ENCODE measurements around the gene B3GALT5.
"Not testable (repeated sequence)": the region's sequence is repeated elsewhere in the genome, so short reads cannot be mapped to it uniquely, and the experiment has no call there.

Gene B3GALT5, protein sequence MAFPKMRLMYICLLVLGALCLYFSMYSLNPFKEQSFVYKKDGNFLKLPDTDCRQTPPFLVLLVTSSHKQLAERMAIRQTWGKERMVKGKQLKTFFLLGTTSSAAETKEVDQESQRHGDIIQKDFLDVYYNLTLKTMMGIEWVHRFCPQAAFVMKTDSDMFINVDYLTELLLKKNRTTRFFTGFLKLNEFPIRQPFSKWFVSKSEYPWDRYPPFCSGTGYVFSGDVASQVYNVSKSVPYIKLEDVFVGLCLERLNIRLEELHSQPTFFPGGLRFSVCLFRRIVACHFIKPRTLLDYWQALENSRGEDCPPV

GRCh38 chr21:39612233-39613040 lies at the start of gene B3GALT5:
B3GALT5 (plus strand) TSS chr21:39612940; CDS start chr21:39660560, 47,620 bp downstream.
- no peak for DNase-seq (ENCODE audit: low read depth in 2 of 2)

- no peak for DNase-seq (ENCODE audit: low read depth in 2 of 2)
Observed at GRCh38 chr21:39564200-39564599, 48.5 kb upstream of the B3GALT5 start.

DNA sequence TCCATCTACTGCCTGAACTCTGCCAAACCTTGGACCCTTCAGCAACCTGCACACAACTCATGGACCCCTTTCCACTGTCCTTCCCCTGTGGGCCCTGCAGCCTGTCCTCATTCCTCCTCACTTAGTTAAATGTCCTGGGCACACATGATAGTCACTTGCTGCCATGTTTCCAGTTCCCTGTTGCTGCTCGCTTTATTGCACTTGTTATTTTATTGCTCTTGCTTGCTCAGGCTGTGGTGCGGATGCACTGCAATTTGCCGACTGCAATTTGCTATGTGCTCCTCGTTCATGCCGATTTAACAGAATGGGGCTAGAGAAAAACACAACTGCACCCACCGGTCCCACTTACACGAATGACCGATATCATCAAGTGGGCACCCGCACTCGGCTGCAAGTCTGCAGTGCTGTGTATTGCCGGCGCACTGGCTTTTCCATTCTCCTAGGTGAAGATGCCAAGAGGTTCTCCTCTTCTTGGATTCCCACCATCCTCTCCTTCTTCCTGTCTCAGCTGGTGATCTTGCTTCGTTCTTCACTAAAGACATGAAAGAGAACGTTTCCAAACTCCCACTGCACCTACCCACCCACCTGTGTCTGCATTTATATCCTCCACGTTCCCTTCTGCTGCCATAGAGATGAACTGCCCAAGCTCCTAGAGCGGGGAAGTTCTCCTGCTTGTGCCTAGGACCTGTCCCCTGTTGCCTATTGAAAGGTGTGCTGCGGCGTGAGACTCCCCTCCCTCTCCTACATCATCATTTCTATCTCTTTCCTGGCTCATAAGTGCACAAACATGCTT lies 45.4 kb upstream of the B3GALT5 start:
- DNase-seq (ENCODE audit: low read depth in 2 of 2): no peak

DNA sequence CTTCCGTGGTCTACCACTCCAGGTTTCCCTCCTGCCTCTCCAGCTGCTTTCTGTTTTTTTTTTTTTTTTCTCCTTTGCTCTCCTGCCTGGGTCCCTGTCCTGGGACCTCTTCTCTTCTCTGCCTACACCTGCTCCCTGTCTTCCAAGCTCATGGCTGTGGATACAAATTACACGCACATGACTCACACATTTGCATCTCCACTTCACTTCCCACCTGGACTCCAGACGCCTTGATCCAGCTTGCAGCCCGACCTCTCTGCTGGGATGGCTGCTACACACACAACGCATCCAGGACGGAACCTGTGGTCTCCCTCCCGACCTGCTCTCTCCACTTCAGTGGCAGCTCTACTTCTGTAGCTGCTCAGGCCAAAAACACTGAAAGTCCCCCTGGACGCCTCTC lies 44.4 kb upstream of the B3GALT5 start:
- DNase-seq (ENCODE audit: low read depth in 2 of 2): no peak

DNA sequence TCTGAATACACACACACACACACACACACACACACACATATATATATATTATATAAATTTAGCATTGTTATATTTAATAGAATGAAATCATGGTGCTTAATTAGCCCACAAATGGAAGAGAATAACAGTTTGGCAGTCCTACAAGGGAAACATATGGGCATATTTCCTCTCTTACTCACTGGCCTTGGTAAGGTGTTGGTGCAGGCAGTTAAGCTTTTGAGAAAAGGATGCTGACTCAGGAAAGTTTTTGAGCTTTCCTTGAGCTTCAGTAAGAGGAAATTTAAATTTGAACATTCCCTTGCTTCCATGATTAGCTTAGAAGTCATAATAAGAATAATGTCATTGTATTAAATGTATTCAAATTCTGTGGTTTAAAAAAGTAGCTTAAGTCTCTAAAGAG lies 37.0 kb upstream of the B3GALT5 start:
- DNase-seq (ENCODE audit: low read depth in 2 of 2): no peak

- DNase-seq (ENCODE audit: low read depth in 2 of 2): no peak
Observed at GRCh38 chr21:39576518-39577128, 36.1 kb upstream of the B3GALT5 start.

DNA sequence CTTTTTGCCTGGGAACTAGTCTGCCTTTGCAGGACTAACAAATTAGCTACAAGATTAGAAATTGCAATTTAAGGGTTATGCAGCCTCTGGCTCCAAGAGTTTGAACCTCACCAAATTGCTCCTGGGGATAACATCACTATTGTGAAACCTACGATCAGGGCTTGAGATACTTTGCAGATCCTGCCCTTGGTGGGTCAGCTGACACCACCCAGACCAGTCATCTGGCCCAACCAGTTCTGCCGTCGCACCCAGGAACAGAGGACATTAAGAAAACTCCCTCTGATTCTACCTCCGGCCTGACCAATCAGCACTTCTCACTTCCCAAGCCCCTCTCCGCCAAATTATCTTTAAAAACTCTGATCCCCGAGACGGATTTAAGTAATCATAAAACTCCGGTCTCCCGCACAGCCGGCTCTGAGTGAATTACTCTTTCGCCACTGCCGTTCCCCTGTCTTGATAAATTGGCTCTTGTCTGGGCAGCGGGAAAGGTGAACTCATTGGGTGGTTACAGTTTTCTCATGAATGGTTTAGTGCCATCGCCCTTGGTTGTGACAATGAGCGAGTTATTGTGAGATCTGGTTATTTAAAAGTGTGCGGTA lies 32.9 kb upstream of the B3GALT5 start:
- DNase-seq (ENCODE audit: low read depth in 2 of 2): no peak

DNA sequence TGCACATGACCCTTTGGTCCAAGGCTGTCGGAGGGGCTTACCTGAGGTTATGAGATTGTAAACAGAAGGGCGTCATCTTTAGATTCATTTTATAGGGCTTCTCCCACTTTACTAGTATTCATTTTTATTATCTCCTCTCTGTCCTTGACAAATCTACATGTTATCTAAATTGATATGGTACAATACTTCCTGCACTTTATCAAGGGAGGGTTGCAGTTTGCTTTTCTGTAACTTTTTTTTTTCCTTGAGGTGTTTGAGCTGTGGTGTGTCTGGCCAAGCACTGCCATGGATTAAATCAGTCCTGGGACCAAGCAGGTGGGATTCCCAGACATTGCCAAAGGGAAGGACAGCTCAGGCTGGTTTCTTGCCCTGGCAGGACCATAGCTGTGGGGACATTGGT lies 32.0 kb upstream of the B3GALT5 start:
- DNase-seq (ENCODE audit: low read depth in 2 of 2): no peak

GRCh38 chr21:39581414-39581813 lies 31.3 kb upstream of the B3GALT5 start:
- DNase-seq (ENCODE audit: low read depth in 2 of 2): no peak

DNA sequence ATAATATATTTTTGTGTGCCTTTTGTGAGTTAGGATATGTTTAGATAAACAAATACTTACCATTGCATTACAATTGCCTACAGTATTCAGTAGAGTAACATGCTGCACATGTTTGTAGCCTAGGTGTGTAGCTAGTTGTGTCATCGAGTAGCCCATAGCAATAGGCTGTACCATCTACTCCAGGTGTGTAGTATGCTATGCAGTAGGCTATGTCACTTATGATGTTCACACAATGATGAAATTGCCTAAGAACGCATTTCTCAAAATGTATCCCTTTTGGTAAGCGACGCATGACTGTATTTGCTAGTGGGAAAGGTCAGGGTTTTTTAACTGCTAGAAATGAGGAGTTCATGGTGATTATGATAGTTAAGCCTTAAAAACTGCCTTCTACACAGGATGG lies 30.0 kb upstream of the B3GALT5 start:
- DNase-seq (ENCODE audit: low read depth in 2 of 2): no peak

DNA sequence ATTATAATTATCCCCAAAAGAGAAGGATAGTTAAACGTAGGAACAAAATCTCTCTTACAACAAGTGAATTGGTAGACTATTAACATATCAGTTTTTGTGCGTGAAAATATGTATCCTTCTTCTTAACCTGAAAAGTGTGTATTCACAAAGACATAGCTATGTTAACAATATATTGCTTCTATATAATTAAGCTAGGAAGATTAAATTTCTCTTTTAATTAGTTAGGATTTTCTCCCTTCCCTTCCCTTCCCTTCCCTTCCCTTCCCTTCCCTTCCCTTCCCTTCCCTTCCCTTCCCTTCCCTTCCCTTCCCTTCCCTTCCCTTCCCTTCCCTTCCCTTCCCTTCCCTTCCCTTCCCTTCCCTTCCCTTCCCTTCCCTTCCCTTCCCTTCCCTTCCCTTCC lies 29.2 kb upstream of the B3GALT5 start:
- not testable (repeated sequence) for DNase-seq (ENCODE audit: low read depth in 2 of 2)

- no peak for DNase-seq (ENCODE audit: low read depth in 2 of 2)
Observed at GRCh38 chr21:39587376-39587775, 25.4 kb upstream of the B3GALT5 start.

- DNase-seq (ENCODE audit: low read depth in 2 of 2): no peak
Observed at GRCh38 chr21:39588884-39589283, 23.9 kb upstream of the B3GALT5 start.

DNA sequence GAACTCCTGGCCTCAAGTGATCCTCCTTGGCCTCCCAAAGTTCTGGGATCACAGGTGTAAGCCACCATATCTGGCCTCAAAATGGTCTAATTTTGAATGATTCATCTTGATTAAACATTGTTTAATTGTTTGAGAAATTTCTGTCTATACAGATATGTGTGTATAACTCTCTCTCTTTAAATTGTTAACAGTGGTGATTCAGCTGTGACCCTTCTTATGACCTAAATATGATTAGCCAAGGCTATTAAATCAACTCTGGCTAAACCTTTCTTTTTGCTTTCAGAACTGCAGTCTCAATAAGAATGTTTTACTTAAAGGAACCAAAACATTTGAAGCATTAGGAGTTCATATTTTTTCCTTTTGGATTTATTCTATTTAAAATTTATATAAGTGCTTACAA lies 19.2 kb upstream of the B3GALT5 start:
- no peak for DNase-seq (ENCODE audit: low read depth in 2 of 2)

DNA sequence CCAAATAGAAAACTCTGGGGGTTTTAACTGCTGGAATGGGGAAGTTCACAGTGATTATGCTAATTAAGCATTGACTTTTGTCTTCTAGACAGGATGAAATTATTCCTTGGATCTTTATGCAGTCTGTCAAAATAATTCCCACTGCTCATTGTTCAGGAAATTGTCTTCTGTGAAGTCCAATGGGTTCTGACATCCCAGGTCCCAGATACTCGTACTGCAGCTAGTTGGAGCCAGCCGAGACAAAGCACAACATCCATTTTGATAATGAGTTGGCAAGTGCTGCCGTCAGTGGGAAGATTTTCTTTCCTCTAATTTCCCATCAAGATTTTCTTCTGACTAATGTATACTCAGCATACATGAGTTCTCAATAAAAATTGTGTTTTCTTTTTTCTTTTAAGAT lies 17.3 kb upstream of the B3GALT5 start:
- DNase-seq (ENCODE audit: low read depth in 2 of 2): no peak

GRCh38 chr21:39597595-39597994 lies 15.1 kb upstream of the B3GALT5 start:
- DNase-seq (ENCODE audit: low read depth in 2 of 2): no peak

GRCh38 chr21:39599191-39599970 lies 13.4 kb upstream of the B3GALT5 start:
- DNase-seq (ENCODE audit: low read depth in 2 of 2): no peak

DNA sequence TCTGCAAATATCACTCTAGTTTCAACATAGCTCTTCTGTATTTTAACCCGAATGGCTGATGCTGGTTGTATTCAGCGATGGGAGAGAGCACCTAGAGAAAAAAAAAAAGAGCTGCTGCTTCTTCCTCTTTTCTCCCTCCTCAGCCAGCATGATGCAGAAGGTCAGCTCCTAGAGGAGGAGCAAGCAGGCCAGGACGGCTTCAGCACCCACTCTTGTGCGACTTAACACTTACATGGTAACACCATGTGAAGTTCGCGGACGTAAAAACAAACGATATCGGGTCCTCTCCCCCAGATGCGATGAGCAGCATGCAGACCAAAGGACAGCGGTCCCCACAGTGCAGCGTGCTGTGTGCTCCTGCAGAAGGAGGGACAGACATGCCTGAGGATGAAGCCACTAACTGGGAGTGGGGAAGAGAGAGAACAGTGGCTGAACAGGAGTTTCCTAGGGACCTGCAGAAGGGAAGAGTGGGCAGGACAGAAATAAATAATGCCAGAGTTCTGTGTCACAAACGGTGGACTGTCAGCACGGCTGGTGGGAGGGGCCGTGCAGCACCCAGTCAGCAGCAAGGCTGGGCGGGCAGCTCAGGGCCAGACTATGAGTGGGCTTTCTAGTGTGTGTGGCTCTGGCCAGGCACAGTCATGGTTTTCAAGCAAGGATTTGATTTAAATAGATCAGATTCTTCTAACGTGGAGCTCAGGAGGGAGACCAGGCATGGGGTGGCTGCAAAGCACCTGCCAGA lies 11.4 kb upstream of the B3GALT5 start:
- DNase-seq (ENCODE audit: low read depth in 2 of 2): no peak

- DNase-seq (ENCODE audit: low read depth in 2 of 2): no peak
Observed at GRCh38 chr21:39602076-39602689, 10.6 kb upstream of the B3GALT5 start.

GRCh38 chr21:39602793-39603192 lies 9.9 kb upstream of the B3GALT5 start:
- no peak for DNase-seq (ENCODE audit: low read depth in 2 of 2)
